ENCODE data around the gene CDC42BPA. TPM values are rescaled to one million over a fixed set of nuclear protein-coding genes. Genes with fewer than 3 reads are reported as not detected.

Gene CDC42BPA
- total and polyA plus RNA-seq, 2 of the 8 experiments (the other 6 are each of a cell fraction or from before 2014, with no cell fraction given): 7.1 to 28.5 TPM

DNA sequence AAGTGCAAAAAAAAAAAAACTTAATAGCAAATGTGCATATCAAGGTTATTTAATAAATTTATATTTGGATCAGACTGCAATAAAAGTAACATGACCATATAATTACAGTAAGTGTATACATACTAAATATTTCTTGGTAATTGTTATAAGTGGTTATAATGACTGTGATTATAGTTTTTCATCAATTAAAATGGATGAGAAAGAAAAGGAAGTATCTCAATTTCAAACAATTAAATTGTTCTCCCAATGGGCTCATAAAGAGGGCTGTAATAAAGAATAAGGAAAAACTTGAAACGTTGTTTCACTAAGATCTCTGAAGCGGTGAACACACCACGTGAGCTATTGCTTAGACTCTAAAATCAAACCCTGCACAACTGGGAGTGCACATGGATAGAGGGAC is 104.1 kb downstream of the CDC42BPA start:
- no peak overlapping the region for H2BK20ac ChIP-seq (ENCODE audit: low read length)
- H2BK12ac ChIP-seq (ENCODE audit: low read depth, low read length): no peak overlapping the region
- H3K18ac ChIP-seq (ENCODE audit: extremely low read depth, low read length): no peak overlapping the region
- H3K4me3 ChIP-seq (ENCODE audit: extremely low read depth in 1 of 4, insufficient read depth in 2 of 4, low read depth in 3 of 4, low read length in 4 of 4): no peak overlapping the region
- H4K5ac ChIP-seq (ENCODE audit: insufficient read length, low read depth, low read length): no peak overlapping the region
- no peak for DNase-seq (ENCODE audit: low read depth in 1 of 2, low spot score in 2 of 2)
- FAIRE-seq: no peak
- H3K4ac ChIP-seq (replicated peaks; ENCODE audit: insufficient read length, low read depth, low read length): no peak overlapping the region
- no peak overlapping the region for H3K27ac ChIP-seq (ENCODE audit: low read depth, low read length)
- no peak overlapping the region for H2AFZ ChIP-seq (ENCODE audit: low read length)
- H3K23me2 ChIP-seq (ENCODE audit: low read depth, low read length): no peaks in the 10 kb centered on the region
- no peaks in the 10 kb centered on the region for H3K9me3 ChIP-seq (ENCODE audit: insufficient read depth in 2 of 2, low read depth in 1 of 2, low read length in 1 of 2)
- no peak overlapping the region for H2BK120ac ChIP-seq (replicated peaks; ENCODE audit: low read depth, low read length)
- H3K4me1 ChIP-seq (replicated peaks in 1 of 4; ENCODE audit: control insufficient read depth in 3 of 4, insufficient read depth in 4 of 4, low read length in 3 of 4): no peaks in the 10 kb centered on the region
- no peaks in the 10 kb centered on the region for H4K20me1 ChIP-seq (replicated peaks in 1 of 2; ENCODE audit: control insufficient read depth in 1 of 2, insufficient read depth in 2 of 2, low read length in 2 of 2)
- H3K27me3 ChIP-seq (replicated peaks in 1 of 4; ENCODE audit: control insufficient read depth in 3 of 4, extremely low read depth in 1 of 4, insufficient read depth in 3 of 4, low read length in 3 of 4): no peaks in the 10 kb centered on the region
- no peak overlapping the region for H2BK15ac ChIP-seq (ENCODE audit: low read length)
- no peaks in the 10 kb centered on the region for H3K79me1 ChIP-seq (ENCODE audit: low read depth, low read length)
- no peak overlapping the region for H4K8ac ChIP-seq (ENCODE audit: extremely low read depth, insufficient read depth, low read length)
- H3K4me2 ChIP-seq (ENCODE audit: insufficient read depth in 1 of 2, low read depth in 2 of 2, low read length in 2 of 2): no peak overlapping the region
- no peak overlapping the region for H3K14ac ChIP-seq (ENCODE audit: insufficient read length)
- CTCF ChIA-PET (ENCODE audit: partially characterized antibody): no interaction called here
- H2AK5ac ChIP-seq (ENCODE audit: low read depth, low read length): no peak overlapping the region
- H4K91ac ChIP-seq (replicated peaks; ENCODE audit: insufficient read length, low read length): no peak overlapping the region
- POLR2A ChIA-PET (ENCODE audit: partially characterized antibody): no interaction called here
- peaks cover 0 to 2% (median 0%) of the 10 kb centered on the region in 4 experiments; a peak in 1 of 8 replicates for H3K36me3 ChIP-seq (ENCODE audit: control insufficient read depth in 2 of 4, insufficient read depth in 4 of 4, low read length in 3 of 4)
- WGBS, 2 experiments (ENCODE audit: extremely low coverage in 1 of 2, insufficient coverage in 1 of 2, insufficient read length in 1 of 2, insufficient replicate concordance in 2 of 2, low coverage in 1 of 2, low lambda C conversion rate in 2 of 2, missing lambda C conversion rate in 1 of 2): 89% methylated on average over 3 of the region's 3 CpGs; no CpG with 5 or more reads in 1 of the 2 experiments
- no peak overlapping the region for H3K56ac ChIP-seq (replicated peaks; ENCODE audit: insufficient read length, low read depth, low read length)
- H3K23ac ChIP-seq (ENCODE audit: insufficient read length): no peak overlapping the region
- no peak overlapping the region for H3K9ac ChIP-seq (replicated peaks in 1 of 4; ENCODE audit: extremely low read depth in 1 of 4, low read depth in 3 of 4, low read length in 3 of 4)
- H3K79me2 ChIP-seq (ENCODE audit: control insufficient read depth in 1 of 2, insufficient read depth in 2 of 2, low read length in 2 of 2): no peaks in the 10 kb centered on the region
- no peak overlapping the region for H2BK5ac ChIP-seq (ENCODE audit: low read depth, low read length)
- no peak for TF ChIP-seq PHF8 (conservative IDR thresholded peaks at IDR 0.05; ENCODE audit: low read depth, low read length)
- TF ChIP-seq SUZ12 (IDR thresholded peaks at IDR 0.05; ENCODE audit: low read length): no peak
- no peak for TF ChIP-seq GTF2F1 (IDR thresholded peaks at IDR 0.05; ENCODE audit: borderline replicate concordance, low read depth, low read length)
- TF ChIP-seq CTBP2 (IDR thresholded peaks at IDR 0.05; ENCODE audit: borderline replicate concordance, insufficient read depth, insufficient read length, low read length): no peak
- no peak for TF ChIP-seq TCF12 (IDR thresholded peaks at IDR 0.05; ENCODE audit: low read depth, low read length)
- no peak for TF ChIP-seq BRCA1 (IDR thresholded peaks at IDR 0.05; ENCODE audit: low read depth, low read length)
- no peak for TF ChIP-seq JUN (IDR thresholded peaks at IDR 0.05; ENCODE audit: low read depth, low read length)
- TF ChIP-seq, protein P1, sequence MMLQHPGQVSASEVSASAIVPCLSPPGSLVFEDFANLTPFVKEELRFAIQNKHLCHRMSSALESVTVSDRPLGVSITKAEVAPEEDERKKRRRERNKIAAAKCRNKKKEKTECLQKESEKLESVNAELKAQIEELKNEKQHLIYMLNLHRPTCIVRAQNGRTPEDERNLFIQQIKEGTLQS (IDR thresholded peaks at IDR 0.05; ENCODE audit: insufficient read depth, low read depth, low read length): no peak
- no peak for TF ChIP-seq SIN3A (conservative IDR thresholded peaks at IDR 0.05 in 1 of 2, IDR thresholded peaks at IDR 0.05 in 1 of 2; ENCODE audit: low read depth in 1 of 2, low read length in 2 of 2)
- TF ChIP-seq SIX5 (IDR thresholded peaks at IDR 0.05; ENCODE audit: low read depth, low read length): no peak
- TF ChIP-seq KDM5A (IDR thresholded peaks at IDR 0.05; ENCODE audit: low read length): no peak
- TF ChIP-seq TAF7 (optimal IDR thresholded peaks at IDR 0.05; ENCODE audit: borderline replicate concordance, low read depth, low read length): no peak
- TF ChIP-seq ZNF274 (IDR thresholded peaks at IDR 0.05; ENCODE audit: borderline replicate concordance, extremely low read depth, low read length): no peak
- TF ChIP-seq SP1 (IDR thresholded peaks at IDR 0.05; ENCODE audit: low read depth, low read length): no peak

Measured in H1 (cell line).